Measurements from ENCODE around the gene MON2.
A peak's percentile ranks its signal among the peaks of the same experiment; 100 is the strongest.
"Not testable (repeated sequence)": the region's sequence is repeated elsewhere in the genome, so short reads cannot be mapped to it uniquely, and the experiment has no call there.

Gene MON2

DNA sequence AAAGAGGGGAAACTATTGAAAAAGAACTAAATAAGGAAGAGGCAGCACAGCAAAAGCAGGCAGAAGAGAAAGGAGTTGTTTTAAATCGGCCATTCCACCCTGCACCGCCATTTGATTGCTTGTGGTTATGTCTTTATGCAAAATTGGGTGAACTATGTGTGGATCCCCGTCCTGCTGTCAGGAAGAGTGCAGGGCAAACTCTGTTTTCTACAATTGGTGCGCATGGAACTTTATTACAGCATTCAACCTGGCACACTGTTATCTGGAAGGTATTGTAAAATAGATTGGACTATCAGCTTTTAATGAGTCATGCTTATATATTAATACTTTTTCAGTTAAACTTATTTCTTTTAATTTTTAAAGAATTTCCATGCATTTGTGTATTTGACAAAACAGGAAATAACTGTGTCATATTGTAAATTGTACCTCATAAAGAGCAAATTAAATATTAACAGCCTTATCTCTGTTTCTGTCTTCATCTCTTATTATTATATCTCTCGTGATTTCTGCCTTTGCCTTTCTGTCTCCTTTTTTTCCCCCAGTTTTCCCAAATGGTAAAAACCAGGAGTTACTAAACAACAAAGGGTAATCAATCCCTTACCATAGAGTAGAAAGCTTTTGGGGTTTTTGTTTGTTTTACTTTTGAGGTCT lies 86.4 kb downstream of the MON2 start:
- Histone ChIP-seq H3K9ac (ENCODE audit: low read depth, low read length) (no peak overlapping the region), H3K4me1 (ENCODE audit: insufficient read depth, low read length) (no peaks in the 10 kb centered on the region), H3K27ac (ENCODE audit: low read depth, low read length) (no peak overlapping the region), H3K4me3 (ENCODE audit: low read length) (no peak overlapping the region), H3K27me3 (ENCODE audit: insufficient read depth, low read length) (no peaks in the 10 kb centered on the region), H3K36me3 (ENCODE audit: insufficient read depth, low read length) (peaks cover 60% of the 10 kb centered on the region), H3K9me3 (ENCODE audit: insufficient read depth, low read depth, low read length) (no peaks in the 10 kb centered on the region)
- WGBS = 92% methylated on average over 5 of the region's 5 CpGs

DNA sequence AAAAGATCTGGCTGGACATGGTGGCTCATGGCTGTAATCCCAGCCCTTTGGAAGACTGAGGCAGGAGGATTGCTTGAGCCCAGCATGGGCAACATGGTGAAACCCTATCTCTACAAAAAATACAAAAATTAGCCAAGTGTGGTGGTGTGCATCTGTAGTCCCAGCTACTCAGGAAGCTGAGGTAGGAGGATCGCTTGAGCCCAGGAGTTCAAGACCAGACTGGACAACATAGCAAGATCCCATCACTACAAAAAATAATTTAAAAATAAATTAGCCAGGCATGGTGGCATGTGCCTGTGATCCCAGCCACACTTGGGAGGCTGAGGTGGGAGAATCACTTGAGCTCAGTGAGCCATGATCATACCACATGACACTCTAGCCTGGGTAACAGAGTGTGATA lies 92.7 kb downstream of the MON2 start:
- H3K4me3 ChIP-seq (ENCODE audit: low read length); H3K4me1 ChIP-seq (ENCODE audit: insufficient read depth, low read length); H3K9me3 ChIP-seq (ENCODE audit: insufficient read depth, low read depth, low read length); H3K27me3 ChIP-seq (ENCODE audit: insufficient read depth, low read length); H3K27ac ChIP-seq (ENCODE audit: low read depth, low read length); H3K9ac ChIP-seq (ENCODE audit: low read depth, low read length): not testable (repeated sequence)
- 100% methylated on average over 1 of the region's 1 CpG for WGBS
- peaks cover 35% of the 10 kb centered on the region for H3K36me3 ChIP-seq (ENCODE audit: insufficient read depth, low read length)

DNA sequence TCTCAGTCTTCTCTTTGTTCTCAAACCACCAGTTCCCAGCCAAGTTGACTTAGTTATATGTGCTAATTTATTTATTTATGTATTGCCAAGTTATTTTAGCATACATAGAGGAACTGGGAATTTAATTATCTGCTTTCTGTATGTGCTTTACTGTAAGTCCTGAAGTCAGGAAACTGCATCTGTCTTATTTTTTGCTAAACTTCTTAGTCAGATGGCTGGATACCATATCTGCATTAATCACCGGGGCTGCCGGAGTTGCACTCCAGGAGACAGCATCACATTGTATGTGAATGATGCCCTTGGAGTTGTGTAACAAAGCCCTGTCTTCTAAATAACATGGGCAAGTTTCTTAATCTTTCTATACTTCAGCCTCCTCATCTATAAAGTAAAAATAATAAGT lies 96.2 kb downstream of the MON2 start:
- Histone ChIP-seq H3K27ac (ENCODE audit: low read depth, low read length) (no peak overlapping the region), H3K9me3 (ENCODE audit: insufficient read depth, low read depth, low read length) (no peaks in the 10 kb centered on the region), H3K36me3 (ENCODE audit: insufficient read depth, low read length) (peaks cover 39% of the 10 kb centered on the region), H3K4me3 (ENCODE audit: low read length) (no peak overlapping the region), H3K4me1 (ENCODE audit: insufficient read depth, low read length) (no peaks in the 10 kb centered on the region), H3K27me3 (ENCODE audit: insufficient read depth, low read length) (no peaks in the 10 kb centered on the region), H3K9ac (ENCODE audit: low read depth, low read length) (no peak overlapping the region)
- WGBS = 92% methylated on average over 2 of the region's 2 CpGs

DNA sequence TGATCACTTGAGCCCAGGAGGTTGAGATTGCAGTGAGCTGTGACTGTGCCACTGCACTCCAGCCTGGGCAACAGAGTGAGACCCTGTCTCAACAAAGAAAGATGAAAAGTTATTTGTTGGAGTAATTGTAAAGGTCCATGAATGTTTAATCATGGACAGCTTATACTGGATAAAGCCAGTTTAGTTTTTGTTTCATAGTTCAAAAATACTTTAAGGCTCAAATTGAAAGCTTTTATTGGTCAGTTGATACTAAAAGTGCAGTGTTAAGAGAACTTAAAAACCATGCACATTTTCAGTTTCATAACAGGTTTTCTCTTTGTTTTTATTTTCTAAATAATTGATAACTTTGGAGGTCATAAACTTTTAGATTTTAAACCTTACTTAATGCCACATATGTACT lies 108.4 kb downstream of the MON2 start:
- no peak overlapping the region for H3K27ac ChIP-seq (ENCODE audit: low read depth, low read length)
- no peaks in the 10 kb centered on the region for H3K9me3 ChIP-seq (ENCODE audit: insufficient read depth, low read depth, low read length)
- H3K4me3 ChIP-seq (ENCODE audit: low read length) = no peak overlapping the region
- no peaks in the 10 kb centered on the region for H3K27me3 ChIP-seq (ENCODE audit: insufficient read depth, low read length)
- H3K36me3 ChIP-seq (ENCODE audit: insufficient read depth, low read length) = peaks cover 25% of the 10 kb centered on the region
- H3K9ac ChIP-seq (ENCODE audit: low read depth, low read length) = no peak overlapping the region
- H3K4me1 ChIP-seq (ENCODE audit: insufficient read depth, low read length) = no peaks in the 10 kb centered on the region

GRCh38 chr12:62576503-62576902 lies 109.9 kb downstream of the MON2 start:
- H3K27me3 ChIP-seq (ENCODE audit: insufficient read depth, low read length) = no peaks in the 10 kb centered on the region
- H3K9ac ChIP-seq (ENCODE audit: low read depth, low read length) = no peak overlapping the region
- H3K4me3 ChIP-seq (ENCODE audit: low read length) = no peak overlapping the region
- H3K27ac ChIP-seq (ENCODE audit: low read depth, low read length) = no peak overlapping the region
- no peaks in the 10 kb centered on the region for H3K9me3 ChIP-seq (ENCODE audit: insufficient read depth, low read depth, low read length)
- peaks cover 14% of the 10 kb centered on the region for H3K36me3 ChIP-seq (ENCODE audit: insufficient read depth, low read length)
- no CpG with 5 or more reads among the region's 1 CpG for WGBS
- no peaks in the 10 kb centered on the region for H3K4me1 ChIP-seq (ENCODE audit: insufficient read depth, low read length)

DNA sequence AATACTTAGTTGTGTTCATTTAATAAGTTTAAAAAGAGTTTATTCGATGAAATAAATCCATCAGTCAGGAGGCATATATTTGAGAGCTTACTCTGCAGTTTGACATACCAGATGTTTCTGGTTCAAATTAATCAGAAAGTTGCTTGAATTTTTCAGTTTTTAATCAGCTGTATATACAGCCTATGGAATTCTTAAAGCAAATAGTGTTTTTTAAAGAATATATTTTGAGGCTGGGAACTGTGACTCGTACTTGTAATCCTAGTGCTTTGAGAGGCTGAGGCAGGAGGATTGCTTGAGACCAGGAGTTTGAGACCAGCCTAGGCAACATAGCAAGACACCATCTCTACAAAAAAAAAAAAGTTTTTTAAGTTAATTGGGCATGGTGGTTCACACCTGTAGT lies 112.1 kb downstream of the MON2 start:
- H3K4me3 ChIP-seq (ENCODE audit: low read length) = no peak overlapping the region
- peaks cover 5% of the 10 kb centered on the region; the same call in 1 of the 2 replicates for H3K4me1 ChIP-seq (ENCODE audit: insufficient read depth, low read length)
- no peaks in the 10 kb centered on the region for H3K27me3 ChIP-seq (ENCODE audit: insufficient read depth, low read length)
- peaks cover 6% of the 10 kb centered on the region; the same call in 1 of the 2 replicates for H3K36me3 ChIP-seq (ENCODE audit: insufficient read depth, low read length)
- WGBS = 94% methylated on average over 2 of the region's 2 CpGs
- H3K9ac ChIP-seq (ENCODE audit: low read depth, low read length) = no peak overlapping the region
- H3K9me3 ChIP-seq (ENCODE audit: insufficient read depth, low read depth, low read length) = no peaks in the 10 kb centered on the region
- H3K27ac ChIP-seq (ENCODE audit: low read depth, low read length) = no peak overlapping the region

GRCh38 chr12:62581288-62582064 lies 114.8 kb downstream of the MON2 start:
- H3K9ac ChIP-seq (ENCODE audit: low read depth, low read length) = no peak overlapping the region
- H3K27me3 ChIP-seq (ENCODE audit: insufficient read depth, low read length) = no peaks in the 10 kb centered on the region
- H3K36me3 ChIP-seq (ENCODE audit: insufficient read depth, low read length) = peaks cover 6% of the 10 kb centered on the region; the same call in 1 of the 2 replicates
- no peak overlapping the region for H3K4me3 ChIP-seq (ENCODE audit: low read length)
- no peaks in the 10 kb centered on the region for H3K9me3 ChIP-seq (ENCODE audit: insufficient read depth, low read depth, low read length)
- peaks cover 5% of the 10 kb centered on the region; the same call in 1 of the 2 replicates for H3K4me1 ChIP-seq (ENCODE audit: insufficient read depth, low read length)
- H3K27ac ChIP-seq (ENCODE audit: low read depth, low read length) = no peak overlapping the region
- WGBS = 90% methylated on average over 12 of the region's 12 CpGs

DNA sequence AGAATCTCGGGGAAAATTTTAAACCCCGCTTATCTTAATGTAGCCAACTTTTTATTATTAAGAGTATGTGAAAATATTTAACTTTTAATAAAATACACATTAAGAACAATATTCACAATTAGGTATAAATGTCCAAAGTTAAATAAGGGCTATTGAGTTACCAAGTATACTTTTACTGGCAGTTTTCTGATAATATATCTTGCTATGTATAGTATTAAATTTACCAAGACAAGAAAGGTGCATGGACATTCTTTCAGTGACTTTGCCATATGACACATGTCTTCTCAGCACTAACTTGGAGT lies 115.4 kb downstream of the MON2 start:
- Histone ChIP-seq H3K4me1 (ENCODE audit: insufficient read depth, low read length) (peaks cover 5% of the 10 kb centered on the region; the same call in 1 of the 2 replicates), H3K9me3 (ENCODE audit: insufficient read depth, low read depth, low read length) (no peaks in the 10 kb centered on the region), H3K27ac (ENCODE audit: low read depth, low read length) (no peak overlapping the region), H3K36me3 (ENCODE audit: insufficient read depth, low read length) (peaks cover 6% of the 10 kb centered on the region; the same call in 1 of the 2 replicates), H3K27me3 (ENCODE audit: insufficient read depth, low read length) (no peaks in the 10 kb centered on the region), H3K9ac (ENCODE audit: low read depth, low read length) (no peak overlapping the region), H3K4me3 (ENCODE audit: low read length) (no peak overlapping the region)
- WGBS = no CpG with 5 or more reads among the region's 2 CpGs

GRCh38 chr12:62584619-62585018 lies 118.0 kb downstream of the MON2 start:
- peaks cover 2% of the 10 kb centered on the region; the same call in 1 of the 2 replicates for H3K36me3 ChIP-seq (ENCODE audit: insufficient read depth, low read length)
- H3K27ac ChIP-seq (ENCODE audit: low read depth, low read length) = no peak overlapping the region
- no peaks in the 10 kb centered on the region for H3K9me3 ChIP-seq (ENCODE audit: insufficient read depth, low read depth, low read length)
- no peak overlapping the region for H3K4me3 ChIP-seq (ENCODE audit: low read length)
- no peaks in the 10 kb centered on the region for H3K27me3 ChIP-seq (ENCODE audit: insufficient read depth, low read length)
- 92% methylated on average over 4 of the region's 4 CpGs for WGBS
- H3K9ac ChIP-seq (ENCODE audit: low read depth, low read length) = no peak overlapping the region
- peaks cover 14% of the 10 kb centered on the region; the same call in 1 of the 2 replicates for H3K4me1 ChIP-seq (ENCODE audit: insufficient read depth, low read length)

GRCh38 chr12:62586850-62587249 lies 120.2 kb downstream of the MON2 start:
- no peaks in the 10 kb centered on the region for H3K27me3 ChIP-seq (ENCODE audit: insufficient read depth, low read length)
- H3K9ac ChIP-seq (ENCODE audit: low read depth, low read length) = no peak overlapping the region
- 96% methylated on average over 2 of the region's 2 CpGs for WGBS
- peaks cover 14% of the 10 kb centered on the region; the same call in 1 of the 2 replicates for H3K4me1 ChIP-seq (ENCODE audit: insufficient read depth, low read length)
- no peaks in the 10 kb centered on the region for H3K9me3 ChIP-seq (ENCODE audit: insufficient read depth, low read depth, low read length)
- no peak overlapping the region for H3K27ac ChIP-seq (ENCODE audit: low read depth, low read length)
- no peak overlapping the region for H3K4me3 ChIP-seq (ENCODE audit: low read length)
- H3K36me3 ChIP-seq (ENCODE audit: insufficient read depth, low read length) = peaks cover 8% of the 10 kb centered on the region; the same call in 1 of the 2 replicates

DNA sequence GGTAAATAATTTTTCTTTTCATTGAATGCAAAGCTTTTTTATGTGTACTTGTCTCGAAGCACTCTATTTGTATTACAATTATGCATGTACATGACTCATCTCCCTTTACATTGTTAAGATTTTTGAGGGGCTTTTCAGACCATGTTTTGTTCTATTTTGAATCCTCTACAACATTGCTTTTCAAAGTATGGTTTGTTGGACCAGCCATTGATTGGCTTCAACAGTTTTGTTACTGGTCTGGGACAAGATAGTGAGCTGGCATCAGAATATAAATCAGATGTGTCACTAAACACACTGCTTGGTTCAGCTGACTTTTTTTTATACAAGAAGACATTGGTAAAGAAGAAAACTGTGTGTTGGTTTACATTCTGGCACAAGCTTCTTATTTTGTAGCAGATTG lies 122.3 kb downstream of the MON2 start:
- H3K9ac ChIP-seq (ENCODE audit: low read depth, low read length) = no peak overlapping the region
- peaks cover 9% of the 10 kb centered on the region; the same call in 1 of the 2 replicates for H3K4me1 ChIP-seq (ENCODE audit: insufficient read depth, low read length)
- no peak overlapping the region for H3K4me3 ChIP-seq (ENCODE audit: low read length)
- peaks cover 12% of the 10 kb centered on the region for H3K36me3 ChIP-seq (ENCODE audit: insufficient read depth, low read length)
- peak overlapping the region; percentile 42; the same call in 1 of the 2 replicates for H3K27ac ChIP-seq (ENCODE audit: low read depth, low read length)
- WGBS = no CpG with 5 or more reads among the region's 1 CpG
- H3K27me3 ChIP-seq (ENCODE audit: insufficient read depth, low read length) = no peaks in the 10 kb centered on the region
- no peaks in the 10 kb centered on the region for H3K9me3 ChIP-seq (ENCODE audit: insufficient read depth, low read depth, low read length)

Measured in HUES64 (cell line).